LNCAP (cell line): Measurements from ENCODE around the gene NCS1.

Experiments used
- TF ChIP-seq, protein P1 (sequence below): fragments of 450-650 bp; IDR thresholded peaks from 2 replicates; pipeline ENCODE4 v1.5.1; 2017; ENCODE audit warnings: mild to moderate bottlenecking

The NCS1 gene

DNA sequence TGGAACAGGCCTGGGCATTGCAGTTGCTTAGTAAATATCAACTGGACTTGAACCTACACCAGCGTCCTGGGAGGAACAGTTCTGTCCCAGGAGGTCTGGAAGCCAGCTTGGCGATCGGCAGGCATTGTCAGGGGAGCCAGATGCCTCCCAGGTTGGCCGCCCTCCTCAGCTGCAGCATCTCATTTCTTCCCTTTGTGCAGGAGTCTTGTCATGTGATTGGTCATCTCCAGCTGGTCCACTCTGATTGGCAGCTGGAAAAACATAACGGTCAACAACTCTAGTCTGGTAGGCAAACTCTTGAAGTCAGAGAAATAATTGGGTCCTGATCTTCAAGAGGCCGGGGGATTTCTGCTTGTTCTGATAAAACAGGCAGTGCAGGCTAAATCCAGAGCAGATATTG lies 29.6 kb upstream of the NCS1 start:
- TF ChIP-seq, protein P1, sequence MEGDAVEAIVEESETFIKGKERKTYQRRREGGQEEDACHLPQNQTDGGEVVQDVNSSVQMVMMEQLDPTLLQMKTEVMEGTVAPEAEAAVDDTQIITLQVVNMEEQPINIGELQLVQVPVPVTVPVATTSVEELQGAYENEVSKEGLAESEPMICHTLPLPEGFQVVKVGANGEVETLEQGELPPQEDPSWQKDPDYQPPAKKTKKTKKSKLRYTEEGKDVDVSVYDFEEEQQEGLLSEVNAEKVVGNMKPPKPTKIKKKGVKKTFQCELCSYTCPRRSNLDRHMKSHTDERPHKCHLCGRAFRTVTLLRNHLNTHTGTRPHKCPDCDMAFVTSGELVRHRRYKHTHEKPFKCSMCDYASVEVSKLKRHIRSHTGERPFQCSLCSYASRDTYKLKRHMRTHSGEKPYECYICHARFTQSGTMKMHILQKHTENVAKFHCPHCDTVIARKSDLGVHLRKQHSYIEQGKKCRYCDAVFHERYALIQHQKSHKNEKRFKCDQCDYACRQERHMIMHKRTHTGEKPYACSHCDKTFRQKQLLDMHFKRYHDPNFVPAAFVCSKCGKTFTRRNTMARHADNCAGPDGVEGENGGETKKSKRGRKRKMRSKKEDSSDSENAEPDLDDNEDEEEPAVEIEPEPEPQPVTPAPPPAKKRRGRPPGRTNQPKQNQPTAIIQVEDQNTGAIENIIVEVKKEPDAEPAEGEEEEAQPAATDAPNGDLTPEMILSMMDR, result no peak

DNA sequence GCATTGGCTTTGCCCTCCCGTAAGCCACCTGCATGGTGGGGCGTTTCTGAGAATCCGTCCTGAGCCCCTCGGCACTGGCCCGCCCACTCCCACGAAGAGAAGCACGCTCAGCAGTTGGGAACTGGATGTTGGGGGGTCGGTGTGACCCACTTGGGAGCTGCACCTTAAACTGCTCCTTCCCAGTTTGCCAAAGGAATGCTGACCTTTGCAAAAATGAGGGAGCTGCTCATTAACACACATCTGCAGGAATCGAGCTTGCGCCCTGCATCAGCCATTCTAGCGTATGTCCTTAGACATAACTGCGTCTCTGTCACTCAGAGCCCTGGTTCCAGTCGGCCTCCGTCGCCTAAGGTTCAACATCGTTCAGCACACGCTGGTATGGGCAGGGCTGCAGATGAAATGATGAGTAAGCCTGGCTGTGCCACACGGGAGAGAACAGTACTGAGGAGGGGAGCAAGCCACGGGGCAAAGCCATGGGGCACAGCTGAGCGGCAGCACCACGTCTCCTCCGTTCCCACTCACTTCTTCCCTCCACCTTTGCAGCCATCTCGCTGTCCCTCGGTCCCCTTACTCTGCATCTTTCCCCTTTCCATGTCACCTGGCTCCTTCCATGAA lies 28.8 kb upstream of the NCS1 start:
- TF ChIP-seq, protein P1, result no peak

DNA sequence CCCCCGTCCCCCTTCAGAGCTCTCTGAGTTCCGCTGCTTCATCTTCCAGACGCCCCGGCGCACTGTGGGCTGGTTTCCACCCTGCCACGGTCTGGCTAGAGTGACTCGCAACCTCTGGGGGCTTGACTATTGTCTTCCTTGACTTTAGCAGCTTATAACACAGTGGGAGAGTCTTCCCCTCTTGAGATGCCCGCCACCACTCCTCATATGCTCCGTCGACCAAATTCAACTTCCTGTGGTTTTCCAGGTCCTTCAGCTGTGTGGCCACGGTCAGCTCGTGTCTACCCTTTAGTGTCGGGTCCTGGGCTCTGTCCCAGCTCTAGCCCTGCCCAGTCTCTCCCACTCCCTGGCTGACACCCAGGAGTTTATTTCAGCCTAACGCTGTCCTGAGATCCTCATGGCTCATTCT lies 28.2 kb upstream of the NCS1 start:
- TF ChIP-seq, protein P1, result no peak

DNA sequence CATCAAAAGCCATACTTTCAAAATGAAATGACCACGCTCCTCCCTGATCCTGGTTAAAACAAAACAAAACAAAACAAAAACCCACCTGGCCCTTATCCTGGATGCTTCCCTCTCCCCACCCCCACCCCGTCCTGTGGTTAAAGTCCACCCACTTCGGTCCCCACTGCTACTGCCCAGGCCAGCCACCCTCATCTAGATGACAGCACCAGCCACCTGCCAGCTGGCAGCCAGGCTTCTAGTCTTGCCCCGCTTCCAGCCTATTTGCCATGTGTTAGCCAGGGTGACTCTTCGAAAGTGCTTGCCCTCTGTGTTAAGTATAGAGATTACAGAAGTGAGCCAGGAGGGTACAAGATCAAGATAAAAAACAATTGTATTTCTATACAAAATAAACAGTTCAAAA lies 27.5 kb upstream of the NCS1 start:
- TF ChIP-seq, protein P1, result no peak

DNA sequence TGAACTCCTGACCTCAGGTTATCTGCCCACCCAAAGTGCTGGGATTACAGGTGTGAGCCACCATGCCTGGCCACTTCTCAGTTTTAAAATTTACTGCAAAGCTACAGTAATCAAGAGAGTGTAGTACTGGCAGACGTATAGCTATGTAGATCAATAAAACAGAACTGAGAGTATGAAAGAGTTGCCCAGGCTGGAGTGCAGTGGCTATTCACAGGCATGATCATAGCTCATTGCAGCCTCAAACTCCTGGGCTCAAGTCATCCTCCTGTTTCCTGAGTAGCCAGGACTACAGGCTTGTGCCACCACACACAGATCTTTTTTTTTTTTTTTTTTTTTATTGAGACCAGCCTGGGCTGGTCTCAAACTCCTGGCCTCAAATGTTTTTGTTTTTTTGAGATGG lies 26.5 kb upstream of the NCS1 start:
- TF ChIP-seq, protein P1, result no peak

DNA sequence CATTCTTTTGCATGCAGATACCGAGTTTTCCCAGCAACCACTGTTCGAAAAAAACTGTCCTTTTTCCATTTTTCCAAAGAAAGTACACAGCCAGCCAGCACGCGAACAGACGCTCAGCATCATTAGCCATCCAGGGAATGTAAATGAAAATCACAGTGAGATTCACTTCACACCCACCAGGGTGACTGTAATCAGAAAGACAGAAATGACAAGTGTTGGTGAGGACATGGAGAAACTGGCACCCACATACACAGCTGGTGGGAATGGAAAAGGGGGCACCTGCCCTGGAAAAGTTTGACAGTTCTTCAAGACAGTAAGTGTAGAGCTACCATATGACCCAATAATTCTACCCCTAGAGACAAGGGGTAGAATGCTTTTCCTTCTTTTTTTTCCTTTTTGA lies 25.0 kb upstream of the NCS1 start:
- TF ChIP-seq, protein P1, result no peak

DNA sequence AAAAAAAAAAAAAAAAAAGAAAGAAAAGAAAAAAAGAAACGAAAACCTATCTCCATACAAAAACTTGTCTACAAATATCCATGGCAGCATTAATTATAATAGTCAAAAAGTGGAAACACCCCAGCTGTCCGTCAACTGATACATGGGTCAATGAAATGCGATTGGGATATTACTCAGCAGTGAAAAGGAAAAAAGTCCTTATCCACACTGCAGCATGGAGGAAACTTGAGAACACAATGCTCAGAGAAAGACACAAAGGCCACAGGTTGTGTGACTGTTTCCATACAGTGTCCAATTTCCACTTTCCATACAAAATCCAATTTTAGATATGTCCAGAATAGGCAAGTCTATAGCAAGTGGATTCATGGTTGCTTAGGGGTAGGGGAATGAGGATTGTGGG lies 24.3 kb upstream of the NCS1 start:
- TF ChIP-seq, protein P1, result no peak

DNA sequence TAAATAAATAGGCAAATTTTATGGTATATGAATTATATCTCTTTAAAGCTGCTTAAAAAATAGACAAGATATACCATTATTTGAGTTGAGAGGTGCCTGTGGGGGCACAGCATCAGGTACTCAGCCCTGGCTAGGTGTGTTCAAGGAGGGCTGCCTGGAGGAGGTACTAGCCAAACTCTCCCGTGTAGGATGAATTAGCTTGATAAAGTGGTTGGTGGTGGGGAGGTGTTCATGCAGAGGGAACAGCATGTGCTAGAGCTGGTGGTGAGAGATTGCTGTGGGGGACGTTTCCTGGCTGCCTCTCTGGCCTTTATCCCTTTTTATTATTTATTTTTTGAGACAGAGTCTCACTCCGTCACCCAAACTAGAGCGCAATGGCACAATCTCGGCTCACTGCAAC lies 23.2 kb upstream of the NCS1 start:
- TF ChIP-seq, protein P1, result no peak
